Activated CD8-positive, alpha-beta memory T cell treated with anti-CD3 and anti-CD28 coated beads, Interleukin-2, amount 50 U/mL, for 1 hour (primary cell): Measurements from ENCODE around the gene FAM240A.

Experiments used
- DNase-seq: peaks from one replicate; pipeline ENCODE4 v3.0.0-alpha.2; 2020; ENCODE audit errors: extremely low read depth

The FAM240A gene

GRCh38 chr3:46662771-46663551 is 50.6 kb downstream of the FAM240A start:
- no peak for DNase-seq

GRCh38 chr3:46663591-46664135 is 51.3 kb downstream of the FAM240A start:
- no peak for DNase-seq

- DNase-seq, result no peak
Observed at GRCh38 chr3:46664188-46664970, 52.1 kb downstream of the FAM240A start.

GRCh38 chr3:46664971-46665762 is 52.8 kb downstream of the FAM240A start:
- DNase-seq, result no peak

GRCh38 chr3:46665763-46666452 is 53.6 kb downstream of the FAM240A start:
- no peak for DNase-seq

- no peak for DNase-seq
Observed at GRCh38 chr3:46666453-46666845, 54.1 kb downstream of the FAM240A start.

GRCh38 chr3:46667061-46667621 is 54.8 kb downstream of the FAM240A start:
- DNase-seq, result no peak

GRCh38 chr3:46667657-46668056 is 55.3 kb downstream of the FAM240A start:
- DNase-seq, result no peak

- DNase-seq, result no peak
Observed at GRCh38 chr3:46668116-46668515, 55.8 kb downstream of the FAM240A start.

GRCh38 chr3:46668591-46668990 is 56.3 kb downstream of the FAM240A start:
- no peak for DNase-seq

- DNase-seq, result no peak
Observed at GRCh38 chr3:46669191-46669999, 57.1 kb downstream of the FAM240A start.

GRCh38 chr3:46670000-46670890 is 57.9 kb downstream of the FAM240A start:
- DNase-seq, result no peak

GRCh38 chr3:46670891-46671427 is 58.6 kb downstream of the FAM240A start:
- no peak for DNase-seq

GRCh38 chr3:46671541-46672348 is 59.4 kb downstream of the FAM240A start:
- DNase-seq, result no peak

GRCh38 chr3:46672349-46672695 is 60.0 kb downstream of the FAM240A start:
- no peak for DNase-seq

GRCh38 chr3:46673151-46674030 is 61.1 kb downstream of the FAM240A start:
- no peak for DNase-seq
